Colonic mucosa (tissue), 4 donors: Measurements from ENCODE around the gene METTL24. TPM values are rescaled to one million over a fixed set of nuclear protein-coding genes. Genes with fewer than 3 reads are reported as not detected.
"Not testable (repeated sequence)": the region's sequence is repeated elsewhere in the genome, so short reads cannot be mapped to it uniquely, and the experiment has no call there.

Source experiments
- DNase-seq: peaks from one replicate; pipeline ENCODE4 v3.0.0-alpha.2; 2020
- H3K27ac ChIP-seq: fragments of 200-600 bp; one replicate; pipeline ENCODE4 v1.8.0; 2021
- H3K27me3 ChIP-seq: fragments of 200-600 bp; one replicate; pipeline ENCODE4 v1.8.0; 2021
- H3K36me3 ChIP-seq: fragments of 200-600 bp; one replicate; pipeline ENCODE4 v1.8.0; 2021
- H3K4me1 ChIP-seq: fragments of 200-600 bp; one replicate; pipeline ENCODE4 v1.8.0; 2021; ENCODE audit warnings: mild to moderate bottlenecking
- H3K4me3 ChIP-seq: fragments of 200-600 bp; one replicate; pipeline ENCODE4 v1.8.0; 2021
- H3K9ac ChIP-seq, 2 donors: one replicate each; pipeline ENCODE4 v1.7.0; 2013; ENCODE audit warnings: control low read depth in 2 of 2, low read depth in 2 of 2, low read length in 2 of 2
- H3K9me3 ChIP-seq: fragments of 200-600 bp; one replicate; pipeline ENCODE4 v1.8.0; 2021
- intact Hi-C: fragments of 100-400 bp; cut with DNase I; formaldehyde crosslinking; loops from one replicate; pipeline ENCODE4 v1.14.1; 2022
- total RNA-seq, 2 donors: library from RNA; stranded (reverse); fragmentation: NEBNext Ultra II Directional in 1 of 2; extraction: Animal tissue kit (Norgen Biotek cat#: 25700) in 1 of 2; gene quantifications; one replicate each; pipeline ENCODE4 v1.2.1, GENCODE V29; 2021
- TF ChIP-seq, protein P1 (sequence below): fragments of 200-600 bp; IDR thresholded peaks from one replicate; pipeline ENCODE4 v1.8.0; 2022; ENCODE audit warnings: antibody characterized with exemption, mild to moderate bottlenecking
- donor health status: healthy.
- donor health status: DM: no; HTN: no; CAD: no.
- donor health status: DM: no; HTN: no; CAD: no.

Gene METTL24
- total RNA-seq, 2 donors from 2014 or later = 0.54 to 3.5 TPM

- Histone ChIP-seq H3K4me3 (no peak overlapping the region), H3K27ac (peak overlapping the region; percentile 12), H3K36me3 (no peaks in the 10 kb centered on the region), H3K9ac (no peak overlapping the region), H3K9me3 (no peaks in the 10 kb centered on the region), H3K4me1 (no peaks in the 10 kb centered on the region), H3K27me3 (peaks cover 5% of the 10 kb centered on the region)
- TF ChIP-seq, protein P1, sequence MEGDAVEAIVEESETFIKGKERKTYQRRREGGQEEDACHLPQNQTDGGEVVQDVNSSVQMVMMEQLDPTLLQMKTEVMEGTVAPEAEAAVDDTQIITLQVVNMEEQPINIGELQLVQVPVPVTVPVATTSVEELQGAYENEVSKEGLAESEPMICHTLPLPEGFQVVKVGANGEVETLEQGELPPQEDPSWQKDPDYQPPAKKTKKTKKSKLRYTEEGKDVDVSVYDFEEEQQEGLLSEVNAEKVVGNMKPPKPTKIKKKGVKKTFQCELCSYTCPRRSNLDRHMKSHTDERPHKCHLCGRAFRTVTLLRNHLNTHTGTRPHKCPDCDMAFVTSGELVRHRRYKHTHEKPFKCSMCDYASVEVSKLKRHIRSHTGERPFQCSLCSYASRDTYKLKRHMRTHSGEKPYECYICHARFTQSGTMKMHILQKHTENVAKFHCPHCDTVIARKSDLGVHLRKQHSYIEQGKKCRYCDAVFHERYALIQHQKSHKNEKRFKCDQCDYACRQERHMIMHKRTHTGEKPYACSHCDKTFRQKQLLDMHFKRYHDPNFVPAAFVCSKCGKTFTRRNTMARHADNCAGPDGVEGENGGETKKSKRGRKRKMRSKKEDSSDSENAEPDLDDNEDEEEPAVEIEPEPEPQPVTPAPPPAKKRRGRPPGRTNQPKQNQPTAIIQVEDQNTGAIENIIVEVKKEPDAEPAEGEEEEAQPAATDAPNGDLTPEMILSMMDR = no peak
- intact Hi-C loops = no loop called here
- no peak for DNase-seq
Observed at GRCh38 chr6:110353457-110354001, 4.6 kb downstream of the METTL24 start.

GRCh38 chr6:110352563-110353262, 5.4 kb downstream of the METTL24 start:
- no peaks in the 10 kb centered on the region for H3K27me3 ChIP-seq
- no peak overlapping the region for H3K4me3 ChIP-seq
- no peaks in the 10 kb centered on the region for H3K9me3 ChIP-seq
- H3K4me1 ChIP-seq = no peaks in the 10 kb centered on the region
- TF ChIP-seq, protein P1 = no peak
- H3K27ac ChIP-seq = peak overlapping the region; percentile 12
- H3K36me3 ChIP-seq = no peaks in the 10 kb centered on the region
- intact Hi-C loops = no loop called here
- no peak for DNase-seq
- H3K9ac ChIP-seq = no peak overlapping the region

GRCh38 chr6:110351986-110352385, 6.2 kb downstream of the METTL24 start:
- Histone ChIP-seq H3K27ac (no peak overlapping the region), H3K9ac (no peak overlapping the region)
- intact Hi-C loops = no loop called here

DNA sequence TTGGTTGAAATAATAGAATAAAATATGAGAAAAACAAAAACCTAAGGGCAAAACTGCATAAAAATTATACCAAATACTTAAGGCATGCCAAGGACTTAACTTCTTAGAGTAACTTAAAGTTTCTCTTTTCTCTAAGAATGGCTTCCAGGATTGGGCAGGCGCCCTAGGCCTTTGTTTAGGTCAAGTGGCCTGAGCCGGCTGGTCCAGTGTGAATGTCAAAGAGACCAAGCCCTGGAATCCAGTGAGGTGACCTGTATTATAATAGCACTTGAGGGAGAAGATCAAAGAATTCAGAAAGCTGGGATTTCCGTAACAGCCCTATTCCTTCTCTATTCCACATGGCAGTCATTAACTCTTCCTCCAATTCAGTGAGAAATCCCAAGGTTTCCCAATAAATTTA, 6.6 kb downstream of the METTL24 start:
- Histone ChIP-seq H3K36me3 (no peaks in the 10 kb centered on the region), H3K9me3 (no peaks in the 10 kb centered on the region), H3K4me3 (no peak overlapping the region), H3K27me3 (no peaks in the 10 kb centered on the region), H3K9ac (no peak overlapping the region), H3K27ac (no peak overlapping the region), H3K4me1 (no peaks in the 10 kb centered on the region)
- no peak for DNase-seq
- TF ChIP-seq, protein P1 = no peak
- intact Hi-C loops = no loop called here

More at GRCh38 chr6:110351986-110352385, 6.2 kb downstream of the METTL24 start:
- Histone ChIP-seq H3K9me3 (no peaks in the 10 kb centered on the region), H3K4me3 (no peak overlapping the region), H3K27me3 (no peaks in the 10 kb centered on the region), H3K36me3 (no peaks in the 10 kb centered on the region), H3K4me1 (no peaks in the 10 kb centered on the region)
- TF ChIP-seq, protein P1 = no peak
- no peak for DNase-seq

DNA sequence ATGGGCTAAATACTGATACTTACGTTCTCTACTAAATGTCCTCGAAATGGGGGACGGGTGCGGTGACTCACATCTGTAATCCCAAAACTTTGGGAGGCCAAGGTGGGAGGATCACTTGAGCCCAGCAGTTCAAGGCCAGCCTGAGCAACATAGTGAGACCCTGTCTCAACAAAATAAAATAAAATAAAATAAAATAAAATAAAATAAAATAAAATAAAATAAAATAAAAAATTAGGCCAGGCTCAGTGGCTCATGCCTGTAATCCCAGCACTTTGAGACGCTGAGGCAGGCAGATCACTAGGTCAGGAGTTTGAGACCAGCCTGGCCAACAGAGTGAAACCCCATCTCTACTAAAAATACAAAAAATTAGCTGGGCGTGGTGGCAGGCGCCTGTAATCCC, 7.6 kb downstream of the METTL24 start:
- H3K27me3 ChIP-seq, H3K27ac ChIP-seq, H3K9ac ChIP-seq, H3K4me3 ChIP-seq, DNase-seq, H3K4me1 ChIP-seq, H3K9me3 ChIP-seq, intact Hi-C loops, H3K36me3 ChIP-seq: not testable (repeated sequence)

DNA sequence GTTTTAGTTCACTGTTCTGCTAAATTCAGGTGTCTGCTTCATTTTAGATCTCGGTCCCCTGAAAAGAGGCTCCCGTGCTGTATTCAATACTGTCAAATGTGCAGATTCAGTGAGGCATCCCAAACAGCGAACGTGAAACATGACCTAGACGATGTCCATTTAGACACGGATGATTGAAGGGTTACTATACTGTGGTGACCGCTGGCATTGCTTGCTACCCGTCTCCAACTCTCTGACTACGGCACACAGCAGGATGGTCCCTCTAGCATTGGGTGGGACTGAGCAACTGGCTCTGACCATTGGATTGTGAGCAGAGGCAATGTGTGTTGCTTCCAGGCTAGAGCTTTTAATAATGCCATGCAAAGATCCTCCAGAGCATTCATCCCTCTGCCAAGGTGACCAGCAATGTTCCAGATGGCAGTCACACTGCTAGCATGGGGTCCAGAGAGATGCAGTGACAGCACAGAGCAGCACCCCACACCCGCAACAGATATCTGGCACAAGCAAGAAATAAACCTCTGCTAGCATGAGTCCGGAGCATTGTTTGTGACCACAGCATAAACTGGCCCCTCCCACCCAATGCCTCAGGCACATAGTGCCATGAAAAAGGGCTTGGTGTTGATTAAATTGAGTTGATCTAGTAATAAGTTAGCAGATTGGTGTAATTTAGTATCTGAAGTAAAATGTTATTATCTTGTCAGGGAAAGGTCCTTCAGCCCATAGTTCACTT, 9.0 kb downstream of the METTL24 start:
- Histone ChIP-seq H3K27me3 (no peaks in the 10 kb centered on the region), H3K36me3 (no peaks in the 10 kb centered on the region), H3K4me1 (no peaks in the 10 kb centered on the region), H3K9me3 (no peaks in the 10 kb centered on the region), H3K9ac (no peak overlapping the region), H3K4me3 (no peak overlapping the region), H3K27ac (no peak overlapping the region)
- intact Hi-C loops = no loop called here
- TF ChIP-seq, protein P1 = no peak
- no peak for DNase-seq
